Pulmonary artery endothelial cell (primary cell): ENCODE results near the gene VPS37C. TPM values are rescaled to one million over a fixed set of nuclear protein-coding genes. Genes with fewer than 3 reads are reported as not detected.

Experiments
- total RNA-seq: library from RNA; depleted of rRNA; stranded (reverse); fragments of >200 nt; gene quantifications from 2 replicates; pipeline ENCODE4 v1.2.3, GENCODE V29; 2014

VPS37C gene
- total RNA-seq, 1 donor from 2014 or later, result 12.5 TPM

Other genes with a start within 250 kb of the VPS37C start
- 70.9 and 95.5 TPM in 2 replicates for gene TMEM109, start 247.3 kb downstream of the VPS37C start, total RNA-seq
- 55.7 and 62.6 TPM in 2 replicates for gene TMEM132A, start 237.0 kb downstream of the VPS37C start, total RNA-seq
- gene SLC15A3, start 209.2 kb downstream of the VPS37C start, total RNA-seq, result 6.6 and 8.7 TPM in 2 replicates
- not detected in 2 replicates for gene CD6, start 189.7 kb downstream of the VPS37C start, total RNA-seq
- not detected in 2 replicates for gene CD5, start 58.9 kb downstream of the VPS37C start, total RNA-seq
- not detected in 2 replicates for gene PGA3, start 42.1 kb upstream of the VPS37C start, total RNA-seq
- gene PGA4, start 60.9 kb upstream of the VPS37C start, total RNA-seq, result not detected in 2 replicates
- gene PGA5, start 79.7 kb upstream of the VPS37C start, total RNA-seq, result not detected in 2 replicates
- 1.7 TPM in 2 replicates for gene VWCE, start 133.9 kb upstream of the VPS37C start, total RNA-seq
- 383 and 419 TPM in 2 replicates for gene DDB1, start 171.7 kb upstream of the VPS37C start, total RNA-seq
- gene TKFC, start 171.8 kb upstream of the VPS37C start, total RNA-seq, result 13.6 and 20.4 TPM in 2 replicates
- gene CYB561A3, start 200.5 kb upstream of the VPS37C start, total RNA-seq, result 33.8 and 41.4 TPM in 2 replicates
- gene TMEM138, start 200.9 kb upstream of the VPS37C start, total RNA-seq, result 13.7 and 20.7 TPM in 2 replicates
- gene TMEM216, start 231.2 kb upstream of the VPS37C start, total RNA-seq, result 8.6 and 9.0 TPM in 2 replicates